VCaP (cell line): Measurements from ENCODE around the gene DUSP8.

Experiments
- H3K27ac ChIP-seq: fragments of 450-650 bp; 2 replicates; pipeline ENCODE4 v1.5.1; 2017
- CTCF ChIP-seq: fragments of 450-650 bp; conservative IDR thresholded peaks from 2 replicates; pipeline ENCODE4 v1.5.1; 2017; ENCODE audit warnings: mild to moderate bottlenecking, moderate library complexity

DUSP8 gene

GRCh38 chr11:1555713-1556153 lies 16.3 kb downstream of the DUSP8 start:
- TF ChIP-seq CTCF, result no peak
- H3K27ac ChIP-seq, result no peak overlapping the region

- no peak for TF ChIP-seq CTCF
- no peak overlapping the region for H3K27ac ChIP-seq
Measured at GRCh38 chr11:1554981-1555712, 16.9 kb downstream of the DUSP8 start.

- TF ChIP-seq CTCF, result 0 out of 2 replicates have a peak, but pooled peaks have one; percentile 10
- no peak overlapping the region for H3K27ac ChIP-seq
Measured at GRCh38 chr11:1553808-1554594, 18.1 kb downstream of the DUSP8 start.

- no peak overlapping the region for H3K27ac ChIP-seq
- TF ChIP-seq CTCF, result no peak
Measured at GRCh38 chr11:1549338-1550330, 22.4 kb downstream of the DUSP8 start.

GRCh38 chr11:1548221-1549070 lies 23.6 kb downstream of the DUSP8 start:
- TF ChIP-seq CTCF, result no peak
- no peak overlapping the region for H3K27ac ChIP-seq

GRCh38 chr11:1547467-1548098 lies 24.5 kb downstream of the DUSP8 start:
- TF ChIP-seq CTCF, result no peak
- H3K27ac ChIP-seq, result peak overlapping the region; percentile 47; the same call in 1 of the 2 replicates
